PFSK-1 (cell line): ENCODE measurements around the gene PNPLA7.

Experiments used
- POLR2AphosphoS5 ChIP-seq: IDR thresholded peaks from 2 replicates; pipeline ENCODE4 v1.6.1; 2012; ENCODE audit warnings: low read depth, mild to moderate bottlenecking, control low read depth, low read length, moderate library complexity
- REST ChIP-seq, 2 experiments: IDR thresholded peaks; 2 replicates each; pipeline versions ENCODE4 v1.6.1 to v1.8.0; 2011 to 2012; ENCODE audit warnings: low read depth in 2 of 2, low read length in 2 of 2, control low read depth in 1 of 2, inconsistent platforms in 1 of 2, mild to moderate bottlenecking in 1 of 2, moderate library complexity in 1 of 2; ENCODE audit not compliant: insufficient read depth in 1 of 2
- SIN3A ChIP-seq: IDR thresholded peaks from 2 replicates; pipeline ENCODE4 v1.6.1; 2012; ENCODE audit warnings: mild to moderate bottlenecking, low read length, moderate library complexity, borderline replicate concordance; ENCODE audit not compliant: insufficient read depth
- TAF1 ChIP-seq: IDR thresholded peaks from 2 replicates; pipeline ENCODE4 v1.6.1; 2012; ENCODE audit warnings: low read length, control low read depth, borderline replicate concordance; ENCODE audit not compliant: insufficient read depth

GRCh38 chr9:137491735-137492432 is 58.3 kb downstream of the PNPLA7 start:
- TF ChIP-seq POLR2AphosphoS5 (no peak), TAF1 (no peak), REST (IDR thresholded peaks at IDR 0.05; ENCODE audit: insufficient read depth in 1 of 2, low read depth in 2 of 2, low read length in 2 of 2) (no peak), SIN3A (no peak)
